Stimulated activated naive CD8-positive, alpha-beta T cell treated with anti-CD3 and anti-CD28 coated beads, Interleukin-15, Interleukin-2, amounts not matched to agents 100 U/mL and 50 U/mL, for 24 hours (primary cell): ENCODE data around the gene CCBE1.
A peak's percentile ranks its signal among the peaks of the same experiment; 100 is the strongest.
"Not testable (repeated sequence)": the region's sequence is repeated elsewhere in the genome, so short reads cannot be mapped to it uniquely, and the experiment has no call there.

Experiments used
- ATAC-seq: fragments of 150-1000 bp; cut with Tn5 transposase; one replicate; pipeline ENCODE4 v1.10.0; 2021
- DNase-seq: peaks from one replicate; pipeline ENCODE4 v3.0.0; 2021

CCBE1 gene

DNA sequence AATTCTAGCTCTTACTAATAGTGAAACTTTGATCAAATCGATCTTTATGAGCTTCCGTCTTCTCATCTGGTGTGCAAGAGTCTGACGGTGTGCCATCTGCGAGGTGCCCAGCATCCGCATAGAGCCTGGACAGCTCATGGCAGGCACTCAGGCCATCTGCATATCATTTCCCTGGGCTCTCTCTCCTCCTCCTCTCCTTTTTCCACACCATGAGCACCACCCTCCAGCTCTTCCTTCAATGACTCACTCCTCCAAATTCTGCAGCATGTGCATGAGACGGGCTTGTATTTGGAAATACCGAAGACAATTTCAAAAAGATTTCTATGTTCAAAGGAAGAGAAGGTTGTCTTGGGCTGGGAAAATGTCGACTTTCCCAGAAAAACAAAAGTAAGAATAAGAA lies 161.1 kb downstream of the CCBE1 start:
- ATAC-seq (no peak), DNase-seq (no peak)

DNA sequence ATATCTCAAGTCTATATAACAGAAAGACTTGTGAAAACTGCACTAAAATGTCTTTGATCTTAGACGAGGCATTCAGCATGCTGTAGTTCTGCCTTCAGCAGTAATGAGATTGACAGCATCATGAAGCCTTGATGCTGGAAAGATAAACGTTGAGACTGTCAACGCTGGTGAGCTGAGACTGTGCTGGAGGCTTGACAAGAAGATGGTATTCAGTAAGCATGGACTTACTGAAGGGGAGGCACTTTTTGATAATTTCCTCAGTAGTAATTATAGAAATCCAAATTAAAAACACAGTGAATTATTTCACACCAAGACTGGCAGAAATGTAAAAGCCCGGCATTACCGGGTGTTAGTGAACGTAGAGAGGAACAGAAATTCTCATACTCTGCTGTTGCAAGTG lies 162.2 kb downstream of the CCBE1 start:
- ATAC-seq: no peak
- DNase-seq: no peak

DNA sequence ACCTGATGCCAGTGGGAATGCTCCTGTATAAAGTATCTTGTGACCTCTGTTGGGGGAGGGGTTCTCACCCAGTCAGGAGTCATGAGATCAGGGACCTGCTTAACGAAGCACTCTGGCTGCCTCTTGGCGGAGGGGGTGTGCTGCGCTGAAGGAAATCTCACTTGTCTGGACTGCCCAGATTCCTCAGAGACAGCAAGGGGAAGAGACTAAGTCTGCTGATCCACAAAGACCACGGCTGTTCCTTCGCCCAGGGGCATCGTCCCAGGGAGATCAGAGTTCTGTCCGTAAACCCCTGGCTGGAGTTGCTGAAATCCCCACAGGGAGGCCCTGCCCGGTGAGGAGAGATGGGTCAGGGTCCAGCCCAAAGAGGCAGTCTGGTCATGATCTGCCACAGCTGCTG lies 168.4 kb downstream of the CCBE1 start:
- no peak for ATAC-seq
- no peak for DNase-seq

DNA sequence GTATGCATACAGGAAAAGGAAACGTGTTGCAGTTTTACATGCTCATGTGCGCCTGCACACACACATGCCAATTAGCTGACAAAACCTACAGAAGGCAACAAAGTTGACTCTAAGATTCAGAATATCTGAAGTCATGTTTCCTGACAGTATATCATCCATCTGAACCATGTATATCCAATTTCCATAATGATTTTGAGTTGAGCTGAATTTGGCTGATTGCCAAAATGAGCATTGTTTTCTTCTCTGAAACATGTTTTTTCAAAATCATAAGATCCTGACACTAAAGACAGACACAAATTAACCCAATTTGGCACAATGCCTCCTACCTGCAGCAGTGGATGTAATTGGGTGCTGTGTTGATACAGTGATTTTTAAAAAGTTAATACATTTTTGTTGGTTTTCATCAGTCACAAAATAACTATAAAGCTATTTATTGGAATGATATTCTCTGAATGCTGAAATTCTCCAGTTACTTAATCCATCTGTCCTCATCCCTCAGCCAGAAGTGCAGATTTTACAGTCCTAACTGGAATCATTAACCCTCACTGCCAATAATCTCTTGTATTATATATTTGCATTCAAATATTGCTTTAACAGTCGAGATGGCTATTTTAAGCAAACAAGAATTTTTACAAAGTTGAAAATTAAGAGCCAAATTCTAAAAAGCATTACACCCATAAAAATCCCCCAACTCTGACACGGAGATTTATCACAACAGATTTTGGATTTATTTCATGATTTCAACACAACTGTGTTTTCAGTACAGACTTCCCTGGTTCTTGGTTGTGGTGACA lies 176.5 kb downstream of the CCBE1 start:
- ATAC-seq (no peak), DNase-seq (no peak)

DNA sequence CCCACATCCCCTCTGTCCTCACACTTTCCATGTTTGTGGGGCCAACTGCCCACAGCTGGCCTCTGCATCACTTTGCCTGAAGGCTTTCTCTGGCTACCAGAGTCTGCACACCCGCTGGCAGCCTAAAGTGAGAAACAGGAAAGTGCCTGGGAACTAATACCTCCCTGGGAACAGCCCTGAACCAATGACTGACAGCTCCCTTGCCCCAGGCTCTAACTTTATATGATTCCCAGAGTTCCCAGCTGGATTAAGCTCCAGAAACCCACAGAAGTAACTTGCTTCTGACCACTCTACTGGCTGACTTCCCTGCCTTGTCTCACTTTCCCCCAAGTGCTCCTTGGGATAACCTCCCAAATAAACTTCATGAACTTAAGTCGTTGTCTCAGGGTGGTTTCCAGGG lies 178.5 kb downstream of the CCBE1 start:
- ATAC-seq: no peak
- DNase-seq: no peak

DNA sequence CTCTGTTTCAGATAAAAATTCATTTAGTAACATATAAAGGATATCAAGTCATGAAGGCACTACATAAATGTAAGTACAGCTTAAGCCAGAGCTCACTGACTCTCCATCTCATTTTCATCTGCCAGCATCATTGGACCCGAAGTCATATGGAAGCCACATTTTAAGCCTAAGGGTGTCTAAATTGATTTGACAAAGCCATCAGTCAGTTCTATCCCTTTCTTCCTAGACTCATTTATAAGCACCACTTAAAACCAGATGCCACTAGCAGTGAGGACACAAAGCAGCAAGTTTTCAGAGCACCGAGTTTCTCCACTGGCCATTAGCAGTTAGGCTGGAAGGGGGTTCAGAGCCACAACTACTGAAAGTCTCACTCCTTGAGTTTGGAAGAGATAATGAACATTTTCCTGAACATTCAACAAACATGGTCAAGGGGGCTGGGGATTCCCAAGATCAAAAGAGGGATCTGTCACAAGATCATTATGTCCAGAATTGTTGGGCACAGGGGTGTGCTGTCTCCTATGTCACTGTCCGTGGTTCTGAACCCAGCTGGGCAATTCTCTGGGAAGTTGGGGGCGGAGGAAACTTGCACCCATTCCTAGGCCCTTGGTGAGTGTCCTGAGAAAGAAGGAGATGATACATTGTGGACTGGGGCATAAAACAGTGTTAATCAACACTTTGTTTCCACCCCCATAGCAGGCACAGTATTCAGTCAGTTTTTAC lies 179.6 kb downstream of the CCBE1 start:
- ATAC-seq (no peak), DNase-seq (no peak)

DNA sequence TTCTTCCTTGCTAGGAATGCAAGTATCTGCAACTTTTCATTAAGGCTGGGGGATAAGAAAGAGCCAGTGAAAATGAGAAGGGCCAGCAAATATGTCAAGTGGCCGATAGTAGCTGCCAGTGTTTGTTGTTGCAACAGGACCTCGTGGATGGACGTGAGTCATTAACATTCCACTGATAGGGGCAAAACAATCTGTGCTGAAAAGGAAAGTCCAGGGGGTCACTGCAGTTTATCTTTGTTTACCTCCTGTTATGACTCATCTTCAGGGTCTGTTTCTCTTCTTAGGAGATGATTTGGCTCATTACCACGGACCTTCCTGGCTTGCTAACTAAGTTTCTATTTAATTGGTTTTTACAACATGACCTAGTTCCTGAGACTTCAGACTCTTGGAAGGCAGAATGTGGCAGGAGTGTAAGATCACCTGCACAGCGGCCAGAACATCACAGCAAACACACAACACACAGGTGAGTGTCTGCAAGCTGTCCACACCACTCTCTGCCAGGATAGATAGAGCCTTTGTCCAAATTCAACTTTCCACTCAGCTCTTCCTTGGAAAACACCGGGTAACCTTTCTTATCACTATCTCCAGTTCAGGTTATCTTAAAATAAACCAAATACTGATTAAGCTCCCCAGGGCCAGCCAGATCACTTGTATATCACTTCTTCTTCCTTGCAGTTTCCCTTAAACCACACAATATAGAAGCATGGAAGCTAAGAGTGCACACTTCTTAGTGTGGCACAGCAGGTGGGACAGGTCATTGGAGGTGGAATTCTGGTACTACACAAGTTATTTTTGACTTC lies 180.7 kb downstream of the CCBE1 start:
- DNase-seq (no peak), ATAC-seq (no peak)

DNA sequence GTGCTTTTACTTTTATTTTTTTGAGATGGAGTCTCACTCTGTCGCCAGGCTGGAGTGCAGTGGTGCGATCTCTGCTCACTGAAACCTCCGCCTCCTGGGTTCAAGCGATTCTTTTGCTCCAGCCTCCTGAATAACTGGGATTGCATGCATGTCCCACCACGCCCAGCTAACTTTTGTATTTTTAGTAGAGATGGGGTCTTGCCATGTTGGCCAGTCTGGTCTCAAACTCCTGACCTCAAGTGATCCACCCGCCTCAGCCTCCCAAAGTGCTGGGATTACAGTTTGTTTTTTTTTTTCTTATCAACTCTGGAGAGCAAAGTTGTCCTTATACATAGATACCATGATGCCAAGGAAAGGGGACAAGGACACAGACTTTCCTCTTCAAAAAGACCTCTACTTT lies 181.3 kb downstream of the CCBE1 start:
- DNase-seq, ATAC-seq: not testable (repeated sequence)

DNA sequence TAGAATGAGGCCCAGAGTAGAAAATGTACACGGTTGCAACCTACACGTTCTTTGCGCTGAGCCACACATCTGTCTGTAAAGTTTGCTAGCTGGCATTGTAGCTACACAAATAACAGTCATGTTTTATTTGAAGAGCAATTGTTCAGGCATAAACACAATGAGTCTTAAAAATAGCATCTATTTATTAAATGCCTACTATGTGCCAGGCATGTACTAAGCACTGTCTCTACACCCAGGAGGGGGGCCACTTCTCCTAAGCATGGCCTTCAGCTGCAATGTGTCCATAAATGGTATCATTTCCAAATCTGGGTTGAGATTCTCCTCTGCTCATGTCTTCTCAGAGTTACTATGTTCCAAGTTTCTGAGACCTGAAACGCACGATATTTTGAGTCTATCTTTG lies 182.1 kb downstream of the CCBE1 start:
- DNase-seq (no peak), ATAC-seq (no peak)

DNA sequence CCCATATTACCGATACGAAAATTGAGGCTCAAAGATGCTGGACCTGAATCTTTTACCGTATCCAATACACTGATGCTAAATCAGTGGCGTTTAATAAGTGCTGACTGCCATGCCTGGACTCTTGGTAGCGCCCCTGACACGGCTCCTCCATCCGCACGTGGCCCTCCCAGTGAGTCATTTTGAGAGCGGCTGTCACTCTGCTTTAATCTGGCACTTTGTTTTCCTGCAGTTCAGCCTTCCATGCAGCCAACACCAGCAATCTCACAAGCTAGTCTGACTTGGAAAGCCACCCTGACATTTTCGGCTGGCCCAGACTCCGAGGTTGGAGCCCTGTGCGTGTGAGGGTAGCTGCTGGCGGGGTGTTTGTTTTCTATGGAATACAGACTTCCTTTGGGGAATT lies 183.0 kb downstream of the CCBE1 start:
- ATAC-seq (no peak), DNase-seq (no peak)

DNA sequence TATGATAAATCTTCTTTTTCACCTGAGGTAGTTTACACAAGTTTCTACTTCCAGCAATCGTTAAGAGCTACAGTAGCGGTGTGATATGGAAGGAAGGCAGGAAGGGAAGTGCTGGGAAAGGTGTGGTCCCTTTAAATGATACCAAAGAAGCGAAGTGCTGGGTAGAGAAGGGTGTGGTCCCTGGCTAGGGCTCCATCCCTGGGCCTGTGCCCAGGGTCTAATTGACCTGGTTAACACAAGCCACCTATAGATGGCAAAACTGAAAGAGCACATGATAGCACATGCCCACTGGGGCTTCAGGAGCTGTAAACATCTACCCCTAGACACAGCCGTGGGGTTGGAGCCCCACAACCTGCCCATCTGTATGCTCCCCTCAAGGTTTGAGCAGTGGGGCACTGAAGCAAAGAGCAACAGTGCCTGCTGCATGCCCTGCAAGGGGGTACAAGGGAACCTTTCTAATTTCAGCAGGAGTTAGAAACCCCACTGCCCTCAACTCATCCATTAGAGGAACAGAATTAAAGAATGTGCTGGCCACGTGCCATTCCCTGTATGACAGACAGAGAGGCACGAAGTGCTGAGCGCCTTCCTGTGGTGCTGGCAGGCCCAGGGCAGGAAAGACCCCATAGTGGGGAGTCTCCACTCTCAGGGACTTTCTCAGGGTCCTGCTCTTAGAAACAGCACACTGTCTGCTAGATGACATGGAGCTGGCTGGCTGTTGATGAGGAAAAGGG lies 185.0 kb downstream of the CCBE1 start:
- no peak for ATAC-seq
- DNase-seq: no peak

DNA sequence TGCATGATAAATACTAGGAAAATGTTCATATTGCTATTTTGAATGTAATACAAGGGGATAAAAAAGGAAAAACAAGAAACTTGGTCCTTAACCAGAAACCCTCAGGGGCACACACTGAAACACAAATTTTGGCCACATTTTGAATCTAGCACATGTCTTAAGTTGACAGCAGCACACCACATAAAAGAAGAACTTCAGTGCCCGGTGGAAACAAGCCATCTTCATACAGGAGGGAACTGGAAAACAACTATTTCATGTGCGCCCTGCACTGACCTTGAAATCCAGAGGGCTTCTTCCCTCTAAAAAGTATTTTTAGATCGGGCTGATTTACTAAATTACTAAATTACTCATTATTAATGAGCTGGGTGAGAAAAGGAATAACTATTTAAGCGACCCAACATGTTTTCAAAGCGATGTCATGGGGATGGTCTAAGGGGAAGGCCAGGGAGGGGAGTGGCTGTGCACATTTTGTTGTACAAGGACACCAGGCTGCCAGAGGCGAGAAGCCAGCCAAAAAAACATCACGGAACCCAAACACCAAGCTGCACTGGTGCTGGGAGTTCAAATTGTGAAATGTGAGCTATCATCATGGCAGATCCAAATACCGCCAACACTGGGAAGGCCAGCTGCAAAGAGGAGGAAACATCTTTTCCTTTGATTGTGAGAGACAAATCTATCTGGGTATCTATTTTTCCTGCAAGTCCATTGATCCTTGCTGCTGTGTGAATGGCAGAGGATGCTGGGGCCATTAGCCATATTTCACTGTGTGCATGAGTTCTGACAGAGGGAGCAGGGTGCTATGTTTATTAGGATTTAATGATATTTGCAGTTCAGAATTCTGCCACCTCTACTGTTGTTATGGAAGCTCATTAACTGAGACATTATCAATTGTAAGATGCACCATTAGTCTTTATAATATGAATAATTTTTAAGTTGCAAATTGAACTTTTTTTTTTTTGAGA lies 187.5 kb downstream of the CCBE1 start:
- DNase-seq: no peak

DNA sequence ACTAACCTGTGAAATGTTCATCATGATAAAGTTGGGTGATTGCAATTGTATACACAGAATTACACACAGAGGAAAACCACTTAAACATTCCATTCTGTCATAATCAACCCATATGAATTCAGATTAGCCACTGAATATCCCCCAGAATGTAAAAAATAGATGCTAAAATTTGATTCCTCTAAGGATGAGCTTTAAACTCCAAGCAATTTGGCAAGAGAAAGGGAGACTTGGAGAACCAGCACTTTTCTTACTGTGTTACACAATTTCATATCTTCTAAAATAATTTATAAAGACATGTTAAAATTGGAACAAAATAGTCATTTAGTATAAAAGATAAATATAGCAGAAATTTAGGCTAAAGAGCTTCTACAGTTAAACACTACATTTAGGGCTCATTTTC lies 191.9 kb downstream of the CCBE1 start:
- DNase-seq (no peak), ATAC-seq (no peak)

More for the DNA sequence above, 187.5 kb downstream of the CCBE1 start:
- no peak for ATAC-seq

DNA sequence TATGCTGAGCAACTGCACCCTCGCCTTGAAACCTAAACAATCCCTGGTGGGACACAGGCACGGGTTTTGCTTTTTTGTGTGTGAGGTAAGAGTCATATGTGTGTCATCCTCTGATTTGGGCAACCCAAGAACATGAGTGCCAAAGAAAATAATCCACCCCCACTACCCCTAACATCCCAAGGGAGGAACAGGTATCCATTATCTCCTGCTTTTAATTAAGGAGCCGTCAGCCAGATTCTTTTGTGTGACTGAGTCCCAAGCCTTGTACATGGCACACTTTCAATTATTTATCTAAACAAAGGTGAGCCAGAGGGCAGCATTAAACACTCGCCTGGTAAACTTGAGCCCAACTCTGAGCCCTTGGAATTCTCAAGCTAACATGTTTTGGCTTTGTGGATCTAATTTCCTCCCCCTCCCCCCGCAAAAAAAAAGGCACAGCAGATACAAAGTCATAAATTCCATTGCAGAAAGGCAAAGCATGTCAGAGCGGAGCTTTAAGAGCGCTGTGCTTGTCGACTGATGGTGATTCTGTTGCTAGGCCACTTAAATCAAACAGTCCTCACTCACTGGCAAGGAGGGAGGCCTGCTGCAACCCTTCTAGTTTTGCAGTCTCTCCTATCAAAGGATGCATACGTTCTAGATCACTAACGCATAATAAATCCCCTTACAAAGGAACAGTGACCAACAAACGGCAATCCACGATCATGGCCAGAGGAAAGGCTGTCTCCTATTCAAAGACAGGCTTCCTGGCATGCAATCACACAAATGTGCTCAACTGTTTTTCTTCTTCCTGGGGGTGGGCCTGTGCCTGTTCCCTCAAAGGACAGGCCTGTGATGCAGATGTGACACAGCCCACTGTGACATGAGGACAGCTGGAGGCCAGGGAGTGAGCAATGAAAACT lies 194.7 kb downstream of the CCBE1 start:
- no peak for ATAC-seq
- no peak for DNase-seq

DNA sequence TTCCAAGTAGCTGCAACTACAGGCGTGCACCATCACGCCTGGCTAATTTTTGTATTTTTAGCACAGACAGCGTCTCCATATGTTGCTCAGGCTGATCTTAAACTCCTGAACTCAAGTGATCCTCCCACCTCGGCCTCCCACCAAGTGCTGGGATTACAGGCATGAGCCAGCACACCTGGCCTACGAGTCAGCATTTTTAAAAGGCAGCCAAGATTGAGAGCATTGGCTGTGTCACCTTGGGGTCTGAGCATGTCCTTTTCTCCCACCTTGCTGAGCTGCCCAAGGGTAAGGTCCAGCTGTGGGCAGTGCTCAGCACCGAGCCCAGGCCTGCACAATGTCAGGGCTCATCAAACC lies 195.3 kb downstream of the CCBE1 start:
- DNase-seq: no peak
- ATAC-seq: no peak

DNA sequence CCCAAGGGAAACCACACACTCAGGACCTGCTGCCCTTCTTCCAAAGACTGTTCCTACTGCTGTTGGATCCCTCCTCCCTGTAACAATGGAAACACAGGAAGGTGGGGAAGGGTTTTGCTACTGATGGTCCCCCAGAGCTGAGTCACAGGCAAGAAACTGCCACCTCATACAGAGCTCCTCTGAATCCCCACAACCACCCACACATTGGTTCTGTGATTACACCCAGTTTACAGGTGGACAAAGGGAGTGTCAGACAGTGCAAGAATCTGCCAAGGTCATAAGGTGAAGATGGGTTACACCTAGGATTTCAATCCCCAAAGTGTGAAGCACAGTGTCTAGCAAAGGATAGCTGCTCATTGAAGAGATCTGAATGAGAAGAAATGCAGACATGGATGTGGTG lies 196.5 kb downstream of the CCBE1 start:
- DNase-seq: no peak
- ATAC-seq: peak; percentile 6

DNA sequence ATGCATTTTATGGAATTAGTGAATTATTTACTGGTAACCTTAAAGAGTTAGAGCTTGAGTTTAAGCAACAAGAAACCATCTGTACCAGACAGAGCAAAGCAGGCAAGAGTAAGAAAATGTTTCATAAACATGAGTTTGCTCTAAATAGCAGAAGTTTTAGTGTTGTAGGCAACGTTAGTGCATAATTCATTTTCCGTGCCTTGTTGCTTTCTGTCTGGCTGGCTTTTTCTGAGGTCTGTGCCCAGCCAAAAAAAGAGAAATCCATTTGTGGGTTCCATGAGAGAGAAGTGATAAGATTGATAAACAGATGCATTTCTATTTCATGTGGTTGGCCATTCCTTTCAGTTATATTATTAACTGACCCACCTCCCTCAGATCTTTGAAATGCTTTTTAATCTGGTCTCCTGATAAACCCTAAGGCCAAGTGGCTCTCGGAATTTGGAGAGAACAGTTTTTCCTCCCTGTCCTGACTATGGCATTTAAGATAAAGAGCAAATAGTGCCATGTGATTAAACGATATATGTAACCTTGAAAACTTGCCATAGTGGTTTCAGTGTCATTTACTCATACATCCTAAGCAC lies 198.6 kb downstream of the CCBE1 start:
- ATAC-seq (no peak), DNase-seq (no peak)

DNA sequence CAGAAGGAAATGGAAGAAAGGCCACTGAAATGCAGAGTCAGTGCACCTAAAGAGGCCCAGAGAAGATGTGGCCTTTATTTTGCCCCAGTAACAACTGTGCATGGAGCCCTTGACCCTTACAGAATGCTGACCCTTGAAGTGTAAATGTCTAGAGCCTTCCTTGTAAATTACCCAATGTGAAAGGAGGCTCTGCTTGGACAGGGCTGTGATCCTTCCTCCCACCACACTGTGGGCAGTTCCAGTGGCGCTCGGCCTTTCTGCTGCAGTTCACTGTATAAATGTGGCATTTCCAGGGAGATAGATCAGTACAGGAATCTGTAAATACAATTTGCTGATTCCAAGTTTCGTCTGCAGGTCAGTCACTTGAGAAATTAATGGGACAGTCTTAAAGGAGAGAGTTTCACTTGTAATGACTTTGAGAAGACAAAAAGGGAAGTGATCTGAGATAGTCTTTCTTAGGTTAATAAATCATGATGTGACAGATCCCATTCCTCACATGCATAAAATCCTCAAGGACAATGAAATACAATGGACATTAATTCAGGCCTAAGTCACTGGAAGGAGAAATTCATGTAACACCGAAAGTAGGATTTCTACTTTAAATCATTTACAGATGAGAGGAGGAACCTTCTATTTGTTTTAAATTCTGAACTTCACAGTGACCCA lies 204.3 kb downstream of the CCBE1 start:
- ATAC-seq (no peak), DNase-seq (no peak)

DNA sequence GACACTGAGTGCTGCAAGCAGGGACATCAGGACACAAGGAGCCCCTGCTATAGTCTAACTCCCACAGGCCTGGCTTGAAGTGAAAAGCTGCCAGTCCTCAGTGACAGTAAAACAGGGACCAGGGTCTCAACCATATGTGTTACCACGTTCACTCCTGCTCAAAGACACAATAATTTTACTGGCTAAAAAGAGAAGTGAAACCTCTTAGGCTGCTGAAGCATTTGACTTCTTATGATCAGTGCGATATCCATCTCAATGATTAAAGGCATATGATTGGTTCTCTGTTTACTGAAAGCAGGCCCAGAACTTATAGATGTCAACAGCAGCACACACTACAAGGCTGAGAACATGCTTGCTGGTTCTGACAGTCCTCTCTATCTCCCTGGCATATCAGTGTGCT lies 208.3 kb downstream of the CCBE1 start:
- DNase-seq (no peak), ATAC-seq (no peak)
